ENCODE results near the gene CST4. TPM values are rescaled to one million over a fixed set of nuclear protein-coding genes. Genes with fewer than 3 reads are reported as not detected.
A peak's percentile ranks its signal among the peaks of the same experiment; 100 is the strongest.
"Not testable (repeated sequence)": the region's sequence is repeated elsewhere in the genome, so short reads cannot be mapped to it uniquely, and the experiment has no call there.

Gene CST4
- total RNA-seq, 2 donors from 2014 or later, result not detected

DNA sequence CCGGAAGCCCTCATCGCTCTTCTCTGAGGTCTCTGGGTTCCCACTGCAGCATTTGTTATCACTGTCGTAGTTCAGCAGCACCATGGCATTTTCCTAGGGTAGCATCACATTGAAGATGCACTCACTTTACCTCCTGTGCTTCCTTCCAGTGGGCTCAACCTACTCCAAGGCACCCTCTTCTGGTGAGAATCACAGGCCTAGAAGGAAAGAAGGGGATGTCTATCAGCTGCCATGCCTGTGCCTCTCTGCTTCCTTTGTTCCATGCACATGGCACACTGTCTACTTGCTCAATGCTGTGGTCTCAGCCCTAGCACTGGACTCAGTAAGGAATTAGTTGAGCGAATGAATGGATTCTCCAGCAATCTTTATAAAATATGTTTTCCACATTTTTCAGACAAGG, 22.6 kb downstream of the CST4 start:
- no peaks in the 10 kb centered on the region for H3K27me3 ChIP-seq
- H3K9me3 ChIP-seq, result no peaks in the 10 kb centered on the region
- peak; percentile 49 for DNase-seq (ENCODE audit: low spot score)
- H3K27ac ChIP-seq, result no peak overlapping the region
- no peaks in the 10 kb centered on the region for H3K36me3 ChIP-seq
- H3K4me1 ChIP-seq, result no peaks in the 10 kb centered on the region
- TF ChIP-seq CTCF (IDR thresholded peaks at IDR 0.05), result peak in 1 of 2 donors; percentile 11
- H3K4me3 ChIP-seq, result no peak overlapping the region

- no peak for TF ChIP-seq CTCF (IDR thresholded peaks at IDR 0.05)
- Histone ChIP-seq H3K9me3 (no peaks in the 10 kb centered on the region), H3K4me3 (no peak overlapping the region), H3K36me3 (no peaks in the 10 kb centered on the region), H3K4me1 (no peaks in the 10 kb centered on the region), H3K27ac (no peak overlapping the region), H3K27me3 (no peaks in the 10 kb centered on the region)
- no peak for DNase-seq (ENCODE audit: low spot score)
Measured at GRCh38 chr20:23664954-23665353, 23.9 kb downstream of the CST4 start.

GRCh38 chr20:23664046-23664445, 24.8 kb downstream of the CST4 start:
- not testable (repeated sequence) for H3K9me3 ChIP-seq; H3K36me3 ChIP-seq; H3K4me1 ChIP-seq; H3K27me3 ChIP-seq; H3K27ac ChIP-seq; H3K4me3 ChIP-seq; DNase-seq (ENCODE audit: low spot score)

DNA sequence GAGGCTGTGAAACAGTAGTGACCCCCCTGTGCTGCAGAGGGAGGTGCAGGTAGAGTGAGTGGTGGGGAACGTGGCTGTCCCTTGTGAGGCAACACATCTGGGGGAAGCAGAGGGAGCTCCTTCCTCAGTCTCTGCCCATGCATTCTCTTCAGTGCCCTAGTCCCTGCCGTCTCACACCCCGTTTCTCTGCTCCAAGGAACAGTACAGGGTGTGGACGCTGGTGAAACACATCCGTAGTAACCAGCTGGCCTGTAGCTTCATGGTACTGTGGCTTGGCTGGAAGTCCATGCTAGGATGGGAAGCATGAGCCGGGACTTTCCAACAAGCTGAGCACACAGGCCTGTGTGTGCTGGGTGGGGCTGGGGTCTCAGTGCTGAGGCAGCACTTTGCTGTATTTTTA, 25.7 kb downstream of the CST4 start:
- no peak for TF ChIP-seq CTCF (IDR thresholded peaks at IDR 0.05)
- no peaks in the 10 kb centered on the region for H3K9me3 ChIP-seq
- H3K27me3 ChIP-seq, result no peaks in the 10 kb centered on the region
- no peaks in the 10 kb centered on the region for H3K36me3 ChIP-seq
- H3K4me3 ChIP-seq, result no peak overlapping the region
- no peak overlapping the region for H3K27ac ChIP-seq
- no peak for DNase-seq (ENCODE audit: low spot score)
- no peaks in the 10 kb centered on the region for H3K4me1 ChIP-seq

- Histone ChIP-seq H3K27me3 (no peaks in the 10 kb centered on the region), H3K9me3 (no peaks in the 10 kb centered on the region), H3K27ac (no peak overlapping the region), H3K4me1 (no peaks in the 10 kb centered on the region), H3K36me3 (no peaks in the 10 kb centered on the region), H3K4me3 (no peak overlapping the region)
- TF ChIP-seq CTCF (IDR thresholded peaks at IDR 0.05), result no peak
- no peak for DNase-seq (ENCODE audit: low spot score)
Measured at GRCh38 chr20:23662276-23662870, 26.5 kb downstream of the CST4 start.

DNA sequence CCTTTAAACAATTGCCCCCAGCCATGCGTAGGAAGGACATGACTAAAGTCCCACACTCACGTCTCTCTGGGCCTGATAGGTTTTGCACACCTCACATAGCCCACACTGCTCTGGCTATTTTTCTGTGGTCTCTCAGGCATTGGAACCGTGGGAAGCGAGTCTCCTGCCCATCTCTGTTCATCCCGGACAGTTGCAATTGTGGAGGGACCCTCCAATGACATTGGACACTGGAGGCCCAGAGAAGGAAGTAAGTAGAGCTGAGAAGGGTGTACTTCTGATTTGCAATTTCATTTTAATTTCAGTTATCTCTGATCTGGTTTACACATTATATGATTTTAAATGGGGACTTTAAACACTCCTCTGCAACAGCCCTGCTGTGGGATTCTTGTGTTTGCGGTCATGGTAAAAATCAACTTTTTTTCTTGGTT, 27.8 kb downstream of the CST4 start:
- peaks cover 0 to 7% of the 10 kb centered on the region in 2 donors for H3K4me1 ChIP-seq
- H3K27me3 ChIP-seq, result no peaks in the 10 kb centered on the region
- TF ChIP-seq CTCF (IDR thresholded peaks at IDR 0.05), result no peak
- no peaks in the 10 kb centered on the region for H3K9me3 ChIP-seq
- DNase-seq (ENCODE audit: low spot score), result no peak
- H3K27ac ChIP-seq, result no peak overlapping the region
- H3K36me3 ChIP-seq, result no peaks in the 10 kb centered on the region
- H3K4me3 ChIP-seq, result no peak overlapping the region

Data from right atrium auricular region (tissue), 2 donors.